ENCODE measurements around the gene PTBP1. TPM values are rescaled to one million over a fixed set of nuclear protein-coding genes. Genes with fewer than 3 reads are reported as not detected.

PTBP1 gene
- total and polyA plus RNA-seq, 9 of the 15 experiments (the other 6 are each of a cell fraction or from before 2014, with no cell fraction given): 14.0 to 759 (median 234) TPM

DNA sequence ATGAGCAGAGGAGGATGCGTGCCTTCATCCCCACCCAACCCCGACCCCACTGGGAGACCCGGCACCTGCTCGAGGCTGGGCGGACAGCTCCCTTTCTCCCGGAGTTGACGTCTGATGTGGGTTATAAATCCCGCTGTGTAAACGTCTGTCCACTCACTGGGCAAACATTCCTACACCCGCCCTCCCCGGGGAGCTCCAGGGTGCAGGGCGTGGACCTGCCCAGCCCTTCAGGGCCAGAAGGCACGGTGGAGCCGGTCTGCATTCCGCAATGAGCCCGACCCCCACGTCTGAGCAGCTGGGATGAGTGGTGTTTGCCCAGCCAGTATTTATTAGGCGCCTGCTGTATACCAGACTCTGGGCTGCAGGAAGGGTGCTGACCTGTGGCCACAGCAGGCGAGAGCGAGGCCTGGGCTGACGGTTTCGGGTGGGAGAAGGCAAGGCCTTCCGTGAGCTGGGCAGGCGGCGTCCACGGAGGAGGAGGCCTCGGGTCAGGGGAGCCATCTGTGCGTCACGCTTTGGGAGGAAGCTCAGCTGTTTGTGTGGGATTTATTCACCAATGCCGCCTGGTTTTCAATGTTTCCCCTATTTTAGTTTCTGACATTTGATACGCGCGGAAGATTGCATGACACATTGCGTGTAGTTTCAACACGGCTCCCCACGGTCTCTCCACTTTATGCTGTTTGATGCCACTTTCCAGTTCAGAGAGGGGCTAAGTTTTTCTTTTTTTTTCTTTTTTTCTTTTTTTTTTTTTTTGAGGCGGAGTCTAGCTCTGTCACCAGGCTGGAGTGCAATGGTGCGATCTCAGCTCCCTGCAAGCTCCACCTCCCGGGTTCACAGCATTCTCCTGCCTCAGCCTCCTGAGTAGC lies 44.4 kb upstream of the PTBP1 start (continued):
- TF ChIP-seq, protein P1, sequence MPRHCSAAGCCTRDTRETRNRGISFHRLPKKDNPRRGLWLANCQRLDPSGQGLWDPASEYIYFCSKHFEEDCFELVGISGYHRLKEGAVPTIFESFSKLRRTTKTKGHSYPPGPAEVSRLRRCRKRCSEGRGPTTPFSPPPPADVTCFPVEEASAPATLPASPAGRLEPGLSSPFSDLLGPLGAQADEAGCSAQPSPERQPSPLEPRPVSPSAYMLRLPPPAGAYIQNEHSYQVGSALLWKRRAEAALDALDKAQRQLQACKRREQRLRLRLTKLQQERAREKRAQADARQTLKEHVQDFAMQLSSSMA (CRISPR knock-in tag; IDR thresholded peaks at IDR 0.05): no peak
- TF ChIP-seq, protein P2, sequence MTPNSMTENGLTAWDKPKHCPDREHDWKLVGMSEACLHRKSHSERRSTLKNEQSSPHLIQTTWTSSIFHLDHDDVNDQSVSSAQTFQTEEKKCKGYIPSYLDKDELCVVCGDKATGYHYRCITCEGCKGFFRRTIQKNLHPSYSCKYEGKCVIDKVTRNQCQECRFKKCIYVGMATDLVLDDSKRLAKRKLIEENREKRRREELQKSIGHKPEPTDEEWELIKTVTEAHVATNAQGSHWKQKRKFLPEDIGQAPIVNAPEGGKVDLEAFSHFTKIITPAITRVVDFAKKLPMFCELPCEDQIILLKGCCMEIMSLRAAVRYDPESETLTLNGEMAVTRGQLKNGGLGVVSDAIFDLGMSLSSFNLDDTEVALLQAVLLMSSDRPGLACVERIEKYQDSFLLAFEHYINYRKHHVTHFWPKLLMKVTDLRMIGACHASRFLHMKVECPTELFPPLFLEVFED (CRISPR knock-in tag; conservative IDR thresholded peaks at IDR 0.05): no peak
- no peak for TF ChIP-seq PTBP1 (IDR thresholded peaks at IDR 0.05; ENCODE audit: low read depth, low read length)
- TF ChIP-seq, protein P3, sequence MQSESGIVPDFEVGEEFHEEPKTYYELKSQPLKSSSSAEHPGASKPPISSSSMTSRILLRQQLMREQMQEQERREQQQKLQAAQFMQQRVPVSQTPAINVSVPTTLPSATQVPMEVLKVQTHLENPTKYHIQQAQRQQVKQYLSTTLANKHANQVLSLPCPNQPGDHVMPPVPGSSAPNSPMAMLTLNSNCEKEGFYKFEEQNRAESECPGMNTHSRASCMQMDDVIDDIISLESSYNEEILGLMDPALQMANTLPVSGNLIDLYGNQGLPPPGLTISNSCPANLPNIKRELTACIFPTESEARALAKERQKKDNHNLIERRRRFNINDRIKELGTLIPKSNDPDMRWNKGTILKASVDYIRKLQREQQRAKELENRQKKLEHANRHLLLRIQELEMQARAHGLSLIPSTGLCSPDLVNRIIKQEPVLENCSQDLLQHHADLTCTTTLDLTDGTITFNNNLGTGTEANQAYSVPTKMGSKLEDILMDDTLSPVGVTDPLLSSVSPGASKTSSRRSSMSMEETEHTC (IDR thresholded peaks at IDR 0.05): 0 out of 2 replicates have a peak, but pooled peaks have one; percentile 35
- no peak for TF ChIP-seq MXI1 (IDR thresholded peaks at IDR 0.05; ENCODE audit: low read depth, low read length)
- TF ChIP-seq FOXA1 (IDR thresholded peaks at IDR 0.05; ENCODE audit: borderline replicate concordance): no peak
- no peak for TF ChIP-seq POLR2AphosphoS5 (IDR thresholded peaks at IDR 0.05; ENCODE audit: control insufficient read depth, insufficient read depth, low read depth, low read length)
- TF ChIP-seq TFAM (CRISPR knock-in tag; conservative IDR thresholded peaks at IDR 0.05): no peak
- TF ChIP-seq, protein P4, sequence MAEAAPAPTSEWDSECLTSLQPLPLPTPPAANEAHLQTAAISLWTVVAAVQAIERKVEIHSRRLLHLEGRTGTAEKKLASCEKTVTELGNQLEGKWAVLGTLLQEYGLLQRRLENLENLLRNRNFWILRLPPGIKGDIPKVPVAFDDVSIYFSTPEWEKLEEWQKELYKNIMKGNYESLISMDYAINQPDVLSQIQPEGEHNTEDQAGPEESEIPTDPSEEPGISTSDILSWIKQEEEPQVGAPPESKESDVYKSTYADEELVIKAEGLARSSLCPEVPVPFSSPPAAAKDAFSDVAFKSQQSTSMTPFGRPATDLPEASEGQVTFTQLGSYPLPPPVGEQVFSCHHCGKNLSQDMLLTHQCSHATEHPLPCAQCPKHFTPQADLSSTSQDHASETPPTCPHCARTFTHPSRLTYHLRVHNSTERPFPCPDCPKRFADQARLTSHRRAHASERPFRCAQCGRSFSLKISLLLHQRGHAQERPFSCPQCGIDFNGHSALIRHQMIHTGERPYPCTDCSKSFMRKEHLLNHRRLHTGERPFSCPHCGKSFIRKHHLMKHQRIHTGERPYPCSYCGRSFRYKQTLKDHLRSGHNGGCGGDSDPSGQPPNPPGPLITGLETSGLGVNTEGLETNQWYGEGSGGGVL (CRISPR knock-in tag; IDR thresholded peaks at IDR 0.05): no peak
- TF ChIP-seq, protein P5, sequence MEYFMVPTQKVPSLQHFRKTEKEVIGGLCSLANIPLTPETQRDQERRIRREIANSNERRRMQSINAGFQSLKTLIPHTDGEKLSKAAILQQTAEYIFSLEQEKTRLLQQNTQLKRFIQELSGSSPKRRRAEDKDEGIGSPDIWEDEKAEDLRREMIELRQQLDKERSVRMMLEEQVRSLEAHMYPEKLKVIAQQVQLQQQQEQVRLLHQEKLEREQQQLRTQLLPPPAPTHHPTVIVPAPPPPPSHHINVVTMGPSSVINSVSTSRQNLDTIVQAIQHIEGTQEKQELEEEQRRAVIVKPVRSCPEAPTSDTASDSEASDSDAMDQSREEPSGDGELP (CRISPR knock-in tag; IDR thresholded peaks at IDR 0.05; ENCODE audit: borderline replicate concordance): peak; percentile 76
- no peak for TF ChIP-seq GATA2 (CRISPR knock-in tag; IDR thresholded peaks at IDR 0.05)
- no peak for TF ChIP-seq U2AF1 (optimal IDR thresholded peaks at IDR 0.05; ENCODE audit: low read depth, low read length)
- TF ChIP-seq ZKSCAN8 (CRISPR knock-in tag; IDR thresholded peaks at IDR 0.05): peak; percentile 99
- no peak for TF ChIP-seq NFE2 (IDR thresholded peaks at IDR 0.05; ENCODE audit: low read depth)
- TF ChIP-seq CREBBP (IDR thresholded peaks at IDR 0.05; ENCODE audit: low read depth, low read length): no peak
- TF ChIP-seq NR2F6 (CRISPR knock-in tag; IDR thresholded peaks at IDR 0.05): no peak
- TF ChIP-seq, protein P6, sequence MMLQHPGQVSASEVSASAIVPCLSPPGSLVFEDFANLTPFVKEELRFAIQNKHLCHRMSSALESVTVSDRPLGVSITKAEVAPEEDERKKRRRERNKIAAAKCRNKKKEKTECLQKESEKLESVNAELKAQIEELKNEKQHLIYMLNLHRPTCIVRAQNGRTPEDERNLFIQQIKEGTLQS (IDR thresholded peaks at IDR 0.05): no peak
- TF ChIP-seq, protein P6 (CRISPR knock-in tag; conservative IDR thresholded peaks at IDR 0.05): no peak
- no peak for TF ChIP-seq RNF2 (IDR thresholded peaks at IDR 0.05)
- peak; percentile 52 for TF ChIP-seq ZFP36 (IDR thresholded peaks at IDR 0.05; ENCODE audit: low read depth, low read length, partially characterized antibody)
- no peak for TF ChIP-seq MAZ (CRISPR knock-in tag; conservative IDR thresholded peaks at IDR 0.05 in 1 of 2, IDR thresholded peaks at IDR 0.05 in 1 of 2)

All from K562 (cell line).